GM18951 (cell line): ENCODE results near the gene ANKRD17.

Source experiments
- POLR2A ChIP-seq: IDR thresholded peaks from 4 replicates; pipeline ENCODE4 v1.6.1; 2011; ENCODE audit warnings: mild to moderate bottlenecking; ENCODE audit not compliant: insufficient read length, insufficient read depth; ENCODE audit errors: extremely low read depth
- in situ Hi-C: fragments of 300-500 bp; cut with MboI; formaldehyde crosslinking; loops from one replicate; pipeline ENCODE4 v1.12.0; 2022; ENCODE audit warnings: low sequenced_read_pairs, mixed read lengths, inconsistent platforms; ENCODE audit not compliant: unreplicated experiment

ANKRD17 gene

GRCh38 chr4:73069338-73070073 lies 189.1 kb downstream of the ANKRD17 start, which contains the start of gene COX18:
Gene COX18, minus strand, starts transcription at chr4:73069716. Its CDS starts 67 bp downstream, at chr4:73069649.
- in situ Hi-C loops = no loop called here
- TF ChIP-seq POLR2A = peak; percentile 98

GRCh38 chr4:73068491-73069337 lies 189.9 kb downstream of the ANKRD17 start:
- in situ Hi-C loops = no loop called here
- no peak for TF ChIP-seq POLR2A

GRCh38 chr4:73067971-73068394 lies 190.6 kb downstream of the ANKRD17 start:
- in situ Hi-C loops = no loop called here

DNA sequence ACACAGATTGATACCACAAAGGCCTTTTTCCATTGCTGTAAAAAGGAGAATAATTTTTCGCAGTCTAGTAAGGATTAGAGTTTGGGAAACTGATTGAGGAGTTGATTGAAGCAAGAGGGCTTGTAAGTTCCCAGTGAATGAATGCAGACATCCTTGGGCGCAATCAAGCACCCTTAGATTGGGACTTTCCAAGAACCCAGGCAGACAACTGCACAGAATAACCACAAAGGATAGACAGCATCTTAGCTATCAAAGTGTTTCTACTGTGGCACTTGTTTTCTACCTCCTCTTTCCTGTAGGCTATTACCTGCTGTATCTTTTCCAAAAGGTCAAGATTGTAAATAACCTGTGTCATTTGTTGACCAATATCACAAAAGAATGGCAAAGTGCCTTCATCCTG lies 191.7 kb downstream of the ANKRD17 start:
- no peak for TF ChIP-seq POLR2A
- in situ Hi-C loops = no loop called here

More at GRCh38 chr4:73067971-73068394, 190.6 kb downstream of the ANKRD17 start:
- no peak for TF ChIP-seq POLR2A

GRCh38 chr4:73066445-73066844 lies 192.2 kb downstream of the ANKRD17 start:
- no peak for TF ChIP-seq POLR2A
- in situ Hi-C loops = no loop called here

DNA sequence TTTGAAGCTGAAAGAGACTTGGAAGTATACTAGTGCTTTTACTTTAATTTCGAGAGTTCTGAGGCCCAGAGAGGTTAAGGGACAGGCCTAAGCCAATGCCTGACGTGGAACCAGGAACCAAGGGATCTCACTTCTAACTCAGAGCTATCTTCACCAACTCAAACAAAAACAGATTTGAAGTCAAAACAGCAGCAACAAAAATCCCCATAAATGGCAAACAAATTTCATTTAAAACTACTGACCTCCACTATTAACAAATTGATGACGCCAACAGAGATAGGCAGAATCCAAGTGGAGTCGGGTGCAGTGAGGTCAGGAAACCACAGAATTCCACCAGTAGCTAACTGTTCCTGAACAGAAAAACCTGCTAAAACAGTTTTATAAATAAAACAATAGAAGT lies 194.1 kb downstream of the ANKRD17 start:
- TF ChIP-seq POLR2A = no peak
- in situ Hi-C loops = no loop called here

DNA sequence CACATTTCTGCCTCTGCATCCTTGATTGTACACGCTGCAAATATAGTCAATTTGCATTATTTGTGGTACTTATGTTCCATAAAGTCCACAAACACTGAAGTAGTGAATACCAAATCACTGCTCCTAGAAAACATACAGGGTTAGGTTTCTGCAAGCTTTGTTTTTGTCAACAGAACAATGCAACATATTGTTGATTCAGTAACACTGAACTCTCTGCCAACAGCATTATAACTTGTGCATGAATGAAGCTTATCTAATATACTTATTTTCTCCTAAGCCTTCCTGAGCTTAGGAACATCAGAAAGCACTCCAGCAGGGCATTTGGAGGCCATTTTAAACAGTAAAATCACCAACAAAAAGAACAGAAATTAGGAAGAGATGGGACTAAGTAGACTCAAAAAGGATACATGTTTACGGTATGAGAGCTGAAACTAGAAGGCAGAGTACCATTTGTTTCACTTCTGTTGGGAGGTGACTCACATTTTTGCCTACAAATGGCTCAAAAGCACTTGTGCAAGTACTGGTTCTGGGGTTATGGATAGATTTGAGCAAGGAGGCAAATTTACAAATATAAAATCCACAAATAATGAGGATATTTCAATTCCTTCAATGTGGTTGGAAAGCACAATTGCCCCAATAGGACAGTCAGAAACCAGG lies 203.2 kb downstream of the ANKRD17 start:
- TF ChIP-seq POLR2A = no peak

DNA sequence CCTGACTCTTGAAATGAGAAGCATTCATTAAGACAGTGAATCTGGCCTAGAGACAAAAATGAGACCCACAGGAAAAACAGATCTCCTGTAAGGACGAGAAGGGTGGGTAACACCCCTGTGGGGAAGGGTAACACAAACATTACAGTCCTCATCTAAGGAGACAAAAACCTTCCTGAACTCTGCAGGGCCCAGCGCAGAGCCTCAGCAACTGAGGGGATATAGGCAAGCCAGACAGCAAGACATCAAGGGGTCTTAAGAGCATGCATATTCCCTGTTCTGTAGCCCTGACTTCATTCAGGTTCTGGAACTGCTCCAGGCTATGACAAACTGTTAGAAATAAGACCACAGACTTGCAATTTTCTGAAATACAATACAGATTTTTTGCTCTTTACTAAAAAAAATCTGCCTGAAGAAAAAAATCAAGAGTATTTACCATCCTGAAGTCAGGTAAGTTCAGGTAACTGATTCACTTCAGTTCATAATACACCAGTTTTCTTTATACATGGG lies 204.6 kb downstream of the ANKRD17 start:
- TF ChIP-seq POLR2A = no peak
- in situ Hi-C loops = no loop called here

More for the DNA sequence above, 203.2 kb downstream of the ANKRD17 start:
- in situ Hi-C loops = no loop called here

DNA sequence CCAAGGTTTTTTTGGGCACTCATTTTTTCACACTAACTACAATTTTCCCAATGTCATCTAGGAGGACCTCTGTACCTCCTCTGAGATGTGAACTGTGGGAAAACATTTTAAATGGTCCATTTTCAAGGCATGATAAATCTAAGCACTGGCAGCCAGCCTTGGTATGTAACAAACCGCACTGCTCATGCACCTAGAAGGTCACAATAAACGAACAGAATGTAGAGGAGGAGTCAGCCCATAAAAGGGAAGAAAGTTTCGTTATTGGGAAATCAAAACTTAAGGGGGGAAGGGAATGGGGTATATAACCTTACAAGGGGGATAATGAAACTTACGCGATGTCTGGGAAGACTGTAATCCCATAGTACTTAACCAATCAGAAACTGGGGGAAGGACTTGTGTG lies 205.5 kb downstream of the ANKRD17 start:
- no peak for TF ChIP-seq POLR2A
- in situ Hi-C loops = no loop called here

GRCh38 chr4:73051625-73052024 lies 207.0 kb downstream of the ANKRD17 start:
- no peak for TF ChIP-seq POLR2A
- in situ Hi-C loops = no loop called here

DNA sequence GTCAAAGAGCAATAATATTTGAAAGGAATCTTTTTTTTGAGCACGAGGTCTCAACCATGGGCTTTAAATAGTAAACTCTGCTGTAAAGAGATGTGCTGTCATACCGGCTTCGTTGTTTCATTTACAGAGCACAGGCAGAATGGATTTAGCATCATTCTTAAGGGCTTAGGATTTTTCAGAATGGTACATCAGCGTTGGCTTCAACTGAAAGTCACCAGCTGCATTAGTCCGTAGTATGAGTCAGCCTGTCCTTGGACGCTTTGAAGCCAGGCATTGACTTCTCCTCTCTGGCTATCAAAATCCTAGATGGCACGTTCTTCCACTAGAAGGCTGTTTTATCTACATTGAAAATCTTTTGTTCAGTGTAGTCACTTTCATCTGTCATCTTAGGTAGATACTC lies 212.7 kb downstream of the ANKRD17 start:
- in situ Hi-C loops = no loop called here
- no peak for TF ChIP-seq POLR2A

- in situ Hi-C loops = no loop called here
- TF ChIP-seq POLR2A = no peak
These were observed 221.5 kb downstream of the ANKRD17 start for GRCh38 chr4:73037057-73037456.

- TF ChIP-seq POLR2A = no peak
- in situ Hi-C loops = no loop called here
These were observed 222.5 kb downstream of the ANKRD17 start for GRCh38 chr4:73036123-73036522.
